RWPE1 (cell line): ENCODE data around the gene HECA.

Source experiments
- CTCF ChIA-PET: fragments of 350-600 bp; sonication (Branson Sonifier 250); formaldehyde crosslinking; extraction: SDS; loops from one replicate; lab custom pipeline; 2021; lab: Yijun Ruan, JAX
- POLR2A ChIA-PET: fragments of 400-600 bp; formaldehyde crosslinking; extraction: SDS; loops from one replicate; lab custom pipeline; 2020; ENCODE audit warnings: antibody characterized with exemption; ENCODE audit not compliant: low non-redundant PET; lab: Yijun Ruan, JAX
- DNase-seq: peaks from one replicate; pipeline ENCODE4 v3.0.0; 2012; ENCODE audit warnings: low spot score
- H3K27ac ChIP-seq: fragments of 450-650 bp; 2 replicates; pipeline ENCODE4 v1.5.1; 2017
- TF ChIP-seq, protein P1 (sequence below): fragments of 450-650 bp; conservative IDR thresholded peaks from 2 replicates; pipeline ENCODE4 v1.5.1; 2017; ENCODE audit warnings: low read depth, mild to moderate bottlenecking

The HECA gene

DNA sequence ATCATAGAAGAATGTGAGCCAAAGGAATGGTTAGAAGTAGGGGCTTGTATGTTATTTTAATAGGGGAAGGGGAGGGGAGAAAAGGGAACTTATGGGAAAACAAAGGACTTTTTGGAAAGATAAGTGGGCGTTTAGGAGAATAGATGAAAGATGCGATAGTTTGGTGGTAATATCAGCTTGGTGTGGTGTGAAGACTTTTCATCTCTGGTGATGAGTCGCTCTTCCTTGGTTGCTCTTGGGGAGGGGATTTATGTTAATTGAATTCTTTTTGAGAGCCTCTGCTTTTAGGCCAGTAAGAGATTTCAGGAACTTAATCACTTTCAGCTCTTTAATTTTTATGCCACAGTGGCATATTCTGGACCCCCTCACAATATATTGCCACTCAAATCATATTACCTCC is 10.8 kb downstream of the HECA start:
- POLR2A ChIA-PET, result no interaction called here

DNA sequence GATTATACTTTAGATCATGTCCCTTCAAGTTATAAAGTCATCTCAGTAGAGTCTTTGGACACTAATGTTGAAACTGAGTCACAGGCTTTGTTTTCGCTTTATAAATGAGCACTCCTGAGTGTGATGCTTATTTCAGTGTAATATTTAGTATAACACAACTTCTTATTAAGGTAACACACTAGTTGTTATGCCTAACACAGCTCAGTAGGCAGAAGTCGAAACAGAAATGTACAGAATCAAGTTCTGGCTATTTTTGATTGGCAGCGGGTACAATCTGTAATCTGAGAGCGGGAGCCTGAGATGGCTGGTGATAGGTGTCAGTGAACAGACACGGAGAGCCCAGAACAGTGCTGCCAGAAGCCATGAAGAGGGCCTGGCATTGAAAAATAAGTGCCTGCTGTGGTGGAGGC is 11.4 kb downstream of the HECA start:
- TF ChIP-seq, protein P1, sequence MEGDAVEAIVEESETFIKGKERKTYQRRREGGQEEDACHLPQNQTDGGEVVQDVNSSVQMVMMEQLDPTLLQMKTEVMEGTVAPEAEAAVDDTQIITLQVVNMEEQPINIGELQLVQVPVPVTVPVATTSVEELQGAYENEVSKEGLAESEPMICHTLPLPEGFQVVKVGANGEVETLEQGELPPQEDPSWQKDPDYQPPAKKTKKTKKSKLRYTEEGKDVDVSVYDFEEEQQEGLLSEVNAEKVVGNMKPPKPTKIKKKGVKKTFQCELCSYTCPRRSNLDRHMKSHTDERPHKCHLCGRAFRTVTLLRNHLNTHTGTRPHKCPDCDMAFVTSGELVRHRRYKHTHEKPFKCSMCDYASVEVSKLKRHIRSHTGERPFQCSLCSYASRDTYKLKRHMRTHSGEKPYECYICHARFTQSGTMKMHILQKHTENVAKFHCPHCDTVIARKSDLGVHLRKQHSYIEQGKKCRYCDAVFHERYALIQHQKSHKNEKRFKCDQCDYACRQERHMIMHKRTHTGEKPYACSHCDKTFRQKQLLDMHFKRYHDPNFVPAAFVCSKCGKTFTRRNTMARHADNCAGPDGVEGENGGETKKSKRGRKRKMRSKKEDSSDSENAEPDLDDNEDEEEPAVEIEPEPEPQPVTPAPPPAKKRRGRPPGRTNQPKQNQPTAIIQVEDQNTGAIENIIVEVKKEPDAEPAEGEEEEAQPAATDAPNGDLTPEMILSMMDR, result no peak
- ChIA-PET CTCF (no interaction called here), POLR2A (no interaction called here)
- H3K27ac ChIP-seq, result no peak overlapping the region
- no peak for DNase-seq

More for the DNA sequence above, 10.8 kb downstream of the HECA start:
- H3K27ac ChIP-seq, result no peak overlapping the region
- CTCF ChIA-PET, result interaction anchor here (0.6 kb wide), 1 partner anchor 9 kb away, joined by 3 read pairs; no protein-coding TSS in a partner anchor
- TF ChIP-seq, protein P1, result no peak
- no peak for DNase-seq

DNA sequence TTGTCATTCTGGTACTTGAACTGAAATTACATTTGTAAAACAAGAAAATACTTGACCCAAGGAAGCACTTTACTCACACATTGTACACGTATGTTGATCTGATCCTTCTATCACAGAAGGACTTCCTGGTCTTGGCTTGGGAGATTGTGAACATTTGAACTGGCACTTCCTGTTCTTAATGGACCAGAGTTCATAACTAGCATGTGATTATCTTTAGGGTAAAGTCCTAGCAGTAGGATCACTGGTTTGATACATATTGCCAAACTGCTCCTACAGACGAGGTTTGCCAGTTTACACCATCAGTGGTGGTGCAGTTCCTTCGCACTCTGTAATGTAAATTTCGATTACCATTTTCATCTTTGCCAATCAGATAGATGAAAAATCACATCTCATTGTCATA is 12.7 kb downstream of the HECA start:
- CTCF ChIA-PET, result interaction anchor here (0.7 kb wide), 1 partner anchor 193 kb away, joined by 4 read pairs; no protein-coding TSS in a partner anchor
- DNase-seq, result no peak
- H3K27ac ChIP-seq, result no peak overlapping the region
- POLR2A ChIA-PET, result no interaction called here
- TF ChIP-seq, protein P1, result no peak

DNA sequence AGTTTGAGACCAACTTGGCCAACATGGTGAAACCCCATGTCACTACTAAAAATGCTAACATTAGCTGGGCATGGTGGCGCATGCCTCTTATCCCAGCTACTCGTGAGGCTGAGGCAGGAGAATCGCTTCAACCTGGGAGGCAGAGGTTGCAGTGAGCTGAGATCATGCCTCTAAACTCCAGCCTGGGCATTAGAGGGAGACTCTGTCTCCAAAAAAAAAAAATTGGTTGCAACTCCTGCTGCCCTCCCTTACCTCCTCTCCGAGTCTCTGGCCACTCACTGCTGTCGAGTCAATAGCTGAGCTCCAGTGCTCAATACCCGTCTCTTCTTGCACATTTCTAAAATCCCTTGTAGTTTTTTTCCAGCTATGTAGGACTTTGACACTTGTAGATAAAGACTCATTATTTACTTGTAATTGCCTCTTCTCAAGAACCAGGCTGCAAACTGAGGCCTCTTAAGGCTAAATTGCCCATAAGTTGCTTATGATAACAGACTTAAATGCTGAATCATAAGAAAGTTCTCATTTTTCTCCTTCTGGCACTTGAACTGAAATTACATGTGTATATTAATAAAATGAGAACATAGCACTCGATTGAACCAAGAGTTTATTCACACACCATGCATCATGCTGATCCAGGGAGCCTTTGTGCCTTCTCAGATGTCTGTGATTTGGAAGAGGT is 13.8 kb downstream of the HECA start:
- ChIA-PET CTCF (no interaction called here), POLR2A (no interaction called here)
- no peak overlapping the region for H3K27ac ChIP-seq
- TF ChIP-seq, protein P1, result no peak
- no peak for DNase-seq

DNA sequence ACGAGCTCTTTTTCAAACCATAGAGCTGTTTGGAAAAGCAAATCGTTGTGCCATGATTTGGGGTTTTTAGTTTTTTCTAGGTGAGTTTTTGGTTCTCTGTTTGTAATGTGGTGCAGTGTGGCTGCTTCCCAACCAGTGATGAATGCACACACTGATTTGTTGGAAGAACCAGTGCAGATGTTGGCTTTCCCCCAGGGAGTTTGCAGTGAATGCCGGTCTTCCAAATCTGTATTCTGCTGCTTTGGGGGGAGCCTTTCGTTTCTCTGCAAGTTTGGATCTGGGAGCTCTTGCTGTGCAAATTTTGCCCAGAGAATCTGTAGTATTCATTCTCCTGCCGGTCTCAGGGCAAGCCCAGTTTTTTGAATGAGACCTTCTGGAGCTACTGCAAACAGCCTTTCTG is 14.5 kb downstream of the HECA start:
- no peak overlapping the region for H3K27ac ChIP-seq
- ChIA-PET CTCF (no interaction called here), POLR2A (no interaction called here)
- TF ChIP-seq, protein P1, result no peak
- no peak for DNase-seq

DNA sequence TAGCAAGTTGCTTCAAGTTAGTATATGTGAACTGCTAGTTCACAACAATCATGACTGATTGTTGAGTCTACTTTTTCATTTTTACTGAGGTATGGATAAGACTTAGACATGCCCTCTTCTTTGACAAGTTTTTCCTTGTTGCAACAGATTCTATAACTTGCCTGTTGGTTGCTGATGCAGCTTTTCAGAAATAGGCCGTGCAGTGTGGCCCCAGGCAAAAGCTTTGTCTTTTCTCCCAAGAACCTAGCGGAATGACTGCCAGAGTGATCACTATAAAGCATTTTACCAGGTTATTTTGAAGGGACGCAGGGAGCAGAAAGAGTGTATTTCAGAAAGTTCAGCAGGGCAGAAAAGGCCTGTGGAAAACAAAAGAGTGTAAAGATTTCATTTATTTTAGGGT is 16.0 kb downstream of the HECA start:
- POLR2A ChIA-PET, result no interaction called here
- CTCF ChIA-PET, result no interaction called here
- TF ChIP-seq, protein P1, result no peak
- peak; percentile 16 for DNase-seq
- no peak overlapping the region for H3K27ac ChIP-seq
